ENCODE results near the gene MOSPD2.

DNA sequence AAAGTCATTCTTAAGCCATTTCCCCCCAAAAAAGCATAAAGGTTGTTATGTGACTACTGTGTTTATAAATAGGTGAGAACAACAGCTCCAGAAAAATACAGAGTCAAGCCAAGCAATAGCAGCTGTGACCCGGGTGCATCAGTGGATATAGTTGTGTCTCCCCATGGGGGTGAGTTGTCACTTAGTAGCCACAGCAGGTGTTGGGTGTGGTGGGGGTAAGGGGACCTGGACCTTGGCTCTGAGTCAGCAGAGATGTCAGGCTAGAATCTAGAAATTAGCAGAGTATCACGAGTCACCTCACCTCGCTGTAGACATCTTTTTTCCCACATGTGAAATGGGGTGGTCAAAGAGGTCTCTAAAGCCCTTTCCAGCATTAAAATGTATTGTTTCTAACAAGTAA, 42.4 kb downstream of the MOSPD2 start:
- no peak for TF ChIP-seq POLR2A (IDR thresholded peaks at IDR 0.05)
- TF ChIP-seq, protein P1, sequence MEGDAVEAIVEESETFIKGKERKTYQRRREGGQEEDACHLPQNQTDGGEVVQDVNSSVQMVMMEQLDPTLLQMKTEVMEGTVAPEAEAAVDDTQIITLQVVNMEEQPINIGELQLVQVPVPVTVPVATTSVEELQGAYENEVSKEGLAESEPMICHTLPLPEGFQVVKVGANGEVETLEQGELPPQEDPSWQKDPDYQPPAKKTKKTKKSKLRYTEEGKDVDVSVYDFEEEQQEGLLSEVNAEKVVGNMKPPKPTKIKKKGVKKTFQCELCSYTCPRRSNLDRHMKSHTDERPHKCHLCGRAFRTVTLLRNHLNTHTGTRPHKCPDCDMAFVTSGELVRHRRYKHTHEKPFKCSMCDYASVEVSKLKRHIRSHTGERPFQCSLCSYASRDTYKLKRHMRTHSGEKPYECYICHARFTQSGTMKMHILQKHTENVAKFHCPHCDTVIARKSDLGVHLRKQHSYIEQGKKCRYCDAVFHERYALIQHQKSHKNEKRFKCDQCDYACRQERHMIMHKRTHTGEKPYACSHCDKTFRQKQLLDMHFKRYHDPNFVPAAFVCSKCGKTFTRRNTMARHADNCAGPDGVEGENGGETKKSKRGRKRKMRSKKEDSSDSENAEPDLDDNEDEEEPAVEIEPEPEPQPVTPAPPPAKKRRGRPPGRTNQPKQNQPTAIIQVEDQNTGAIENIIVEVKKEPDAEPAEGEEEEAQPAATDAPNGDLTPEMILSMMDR (IDR thresholded peaks at IDR 0.05): no peak
